ENCODE measurements around the gene PDE11A. TPM values are rescaled to one million over a fixed set of nuclear protein-coding genes. Genes with fewer than 3 reads are reported as not detected.
"Not testable (repeated sequence)": the region's sequence is repeated elsewhere in the genome, so short reads cannot be mapped to it uniquely, and the experiment has no call there.

PDE11A gene
- total RNA-seq, 2 experiments from 2014 or later = not detected

GRCh38 chr2:178084273-178084672, 11.7 kb upstream of the PDE11A start:
- no peak for TF ChIP-seq CTCF (IDR thresholded peaks at IDR 0.05)
- Mint-ChIP-seq H3K9me3 (no peaks in the 10 kb centered on the region), H3K4me1 (ENCODE audit: low read depth) (no peaks in the 10 kb centered on the region), H3K27ac (no peak overlapping the region), H3K36me3 (ENCODE audit: low read depth) (no peaks in the 10 kb centered on the region), H3K27me3 (peaks cover 11% of the 10 kb centered on the region), H3K4me3 (no peak overlapping the region)
- intact Hi-C loops (cut with DNase I, micrococcal nuclease) = no loop called here
- ChIA-PET CTCF (no interaction called here), POLR2A (no interaction called here)
- no peak overlapping the region for H3K4me3 ChIP-seq (ENCODE audit: low read length)
- peaks cover 0 to 3% of the 10 kb centered on the region in 2 experiments for H3K27me3 ChIP-seq (ENCODE audit: control insufficient read depth in 1 of 2, insufficient read depth in 2 of 2, low read length in 2 of 2)
- no peak for ATAC-seq (ENCODE audit: poor library complexity)
- DNase-seq = no peak
- no peaks in the 10 kb centered on the region for H3K9me3 ChIP-seq (ENCODE audit: control insufficient read depth in 1 of 2, insufficient read depth in 1 of 2, low read length in 2 of 2)
- no peaks in the 10 kb centered on the region for H3K4me1 ChIP-seq (ENCODE audit: insufficient read depth, low read length)
- no peak overlapping the region for H3K27ac ChIP-seq (ENCODE audit: low read depth in 1 of 2, low read length in 2 of 2)
- no peaks in the 10 kb centered on the region for H3K36me3 ChIP-seq (ENCODE audit: insufficient read depth, low read length)

GRCh38 chr2:178082408-178083045, 9.9 kb upstream of the PDE11A start:
- no peak overlapping the region for H3K27ac Mint-ChIP-seq

GRCh38 chr2:178079279-178079678, 6.7 kb upstream of the PDE11A start:
- H3K4me1 Mint-ChIP-seq (ENCODE audit: low read depth); H3K4me1 ChIP-seq (ENCODE audit: insufficient read depth, low read length); H3K27ac ChIP-seq (ENCODE audit: low read depth in 1 of 2, low read length in 2 of 2); intact Hi-C loops (cut with DNase I, micrococcal nuclease); H3K27me3 ChIP-seq (ENCODE audit: control insufficient read depth in 1 of 2, insufficient read depth in 2 of 2, low read length in 2 of 2); H3K4me3 ChIP-seq (ENCODE audit: low read length); H3K27ac Mint-ChIP-seq; CTCF ChIA-PET; ATAC-seq (ENCODE audit: poor library complexity); H3K36me3 Mint-ChIP-seq (ENCODE audit: low read depth); POLR2A ChIA-PET; H3K9me3 ChIP-seq (ENCODE audit: control insufficient read depth in 1 of 2, insufficient read depth in 1 of 2, low read length in 2 of 2); DNase-seq; H3K36me3 ChIP-seq (ENCODE audit: insufficient read depth, low read length); H3K4me3 Mint-ChIP-seq; H3K9me3 Mint-ChIP-seq: not testable (repeated sequence)
- peaks cover 32% of the 10 kb centered on the region for H3K27me3 Mint-ChIP-seq

More at GRCh38 chr2:178082408-178083045, 9.9 kb upstream of the PDE11A start:
- H3K36me3 Mint-ChIP-seq (ENCODE audit: low read depth) = no peaks in the 10 kb centered on the region
- no peak for TF ChIP-seq CTCF (IDR thresholded peaks at IDR 0.05)
- Histone ChIP-seq H3K36me3 (ENCODE audit: insufficient read depth, low read length) (no peaks in the 10 kb centered on the region), H3K27ac (ENCODE audit: low read depth in 1 of 2, low read length in 2 of 2) (no peak overlapping the region), H3K27me3 (ENCODE audit: control insufficient read depth in 1 of 2, insufficient read depth in 2 of 2, low read length in 2 of 2) (peaks cover 0 to 3% of the 10 kb centered on the region in 2 experiments), H3K4me1 (ENCODE audit: insufficient read depth, low read length) (no peaks in the 10 kb centered on the region), H3K4me3 (ENCODE audit: low read length) (no peak overlapping the region), H3K9me3 (ENCODE audit: control insufficient read depth in 1 of 2, insufficient read depth in 1 of 2, low read length in 2 of 2) (no peaks in the 10 kb centered on the region)
- H3K9me3 Mint-ChIP-seq = no peaks in the 10 kb centered on the region
- H3K27me3 Mint-ChIP-seq = peaks cover 17% of the 10 kb centered on the region
- ChIA-PET CTCF (no interaction called here), POLR2A (no interaction called here)
- no peak for DNase-seq
- no peak overlapping the region for H3K4me3 Mint-ChIP-seq
- intact Hi-C loops (cut with DNase I, micrococcal nuclease) = no loop called here
- H3K4me1 Mint-ChIP-seq (ENCODE audit: low read depth) = no peaks in the 10 kb centered on the region
- no peak for ATAC-seq (ENCODE audit: poor library complexity)

GRCh38 chr2:178076130-178076529, 3.6 kb upstream of the PDE11A start:
- Histone ChIP-seq H3K27ac (ENCODE audit: low read depth in 1 of 2, low read length in 2 of 2) (no peak overlapping the region), H3K27me3 (ENCODE audit: control insufficient read depth in 1 of 2, insufficient read depth in 2 of 2, low read length in 2 of 2) (peaks cover 29 to 34% of the 10 kb centered on the region in 2 experiments), H3K36me3 (ENCODE audit: insufficient read depth, low read length) (no peaks in the 10 kb centered on the region), H3K4me1 (ENCODE audit: insufficient read depth, low read length) (peaks cover 9% of the 10 kb centered on the region), H3K9me3 (ENCODE audit: control insufficient read depth in 1 of 2, insufficient read depth in 1 of 2, low read length in 2 of 2) (peaks cover 0 to 10% of the 10 kb centered on the region in 2 experiments), H3K4me3 (ENCODE audit: low read length) (no peak overlapping the region)
- H3K9me3 Mint-ChIP-seq = no peaks in the 10 kb centered on the region
- intact Hi-C loops (cut with DNase I, micrococcal nuclease) = no loop called here
- H3K27ac Mint-ChIP-seq = no peak overlapping the region
- DNase-seq (no peak), ATAC-seq (ENCODE audit: poor library complexity) (no peak)
- no peak for TF ChIP-seq CTCF (IDR thresholded peaks at IDR 0.05)
- ChIA-PET POLR2A (no interaction called here), CTCF (no interaction called here)
- peaks cover 61% of the 10 kb centered on the region for H3K27me3 Mint-ChIP-seq
- H3K36me3 Mint-ChIP-seq (ENCODE audit: low read depth) = no peaks in the 10 kb centered on the region
- no peaks in the 10 kb centered on the region for H3K4me1 Mint-ChIP-seq (ENCODE audit: low read depth)
- H3K4me3 Mint-ChIP-seq = no peak overlapping the region
